H1 (cell line): Measurements from ENCODE around the gene NEO1. TPM values are rescaled to one million over a fixed set of nuclear protein-coding genes. Genes with fewer than 3 reads are reported as not detected.

Experiments
- CTCF ChIA-PET: fragments of 300-600 bp; sonication (Branson Sonifier 250); formaldehyde crosslinking; loops from one replicate; lab custom pipeline; 2021; ENCODE audit not compliant: partially characterized antibody; lab: Charles Lee
- POLR2A ChIA-PET: fragments of 300-600 bp; sonication (Branson Sonifier 250); formaldehyde crosslinking; loops from one replicate; lab custom pipeline; 2021; ENCODE audit warnings: inconsistent platforms; ENCODE audit not compliant: partially characterized antibody; lab: Charles Lee
- DNase-seq, 2 experiments: peaks; one replicate each; pipeline versions ENCODE4 v3.0.0 to v3.0.0-alpha.2; 2010 to 2022; ENCODE audit warnings: low spot score in 2 of 2, low read depth in 1 of 2, mixed read lengths in 1 of 2
- FAIRE-seq: peaks from 2 replicates; lab custom pipeline; 2011; peaks lifted over from hg19 to GRCh38; lab: Jason Lieb, UNC
- H2AFZ ChIP-seq: 2 replicates; pipeline ENCODE4 v1.8.1; 2012; ENCODE audit warnings: low read length, inconsistent platforms
- H2AK5ac ChIP-seq: 2 replicates; pipeline ENCODE4 v1.6.1; 2013; ENCODE audit warnings: low read depth, low read length
- H2BK120ac ChIP-seq: replicated peaks from 2 replicates; pipeline ENCODE3; 2013; ENCODE audit warnings: low read depth, low read length, inconsistent platforms
- H2BK12ac ChIP-seq: 2 replicates; pipeline ENCODE4 v1.6.1; 2013; ENCODE audit warnings: low read depth, low read length
- H2BK15ac ChIP-seq: 2 replicates; pipeline ENCODE4 v1.6.1; 2013; ENCODE audit warnings: low read length
- H2BK20ac ChIP-seq: 2 replicates; pipeline ENCODE4 v1.6.1; 2013; ENCODE audit warnings: low read length
- H2BK5ac ChIP-seq: 2 replicates; pipeline ENCODE4 v1.6.1; 2013; ENCODE audit warnings: low read depth, low read length
- H3K14ac ChIP-seq: 2 replicates; pipeline ENCODE4 v1.6.1; 2013; ENCODE audit warnings: inconsistent platforms; ENCODE audit not compliant: insufficient read length
- H3K18ac ChIP-seq: 2 replicates; pipeline ENCODE4 v1.6.1; 2013; ENCODE audit warnings: low read length; ENCODE audit errors: extremely low read depth
- H3K23ac ChIP-seq: 2 replicates; pipeline ENCODE4 v1.6.1; 2013; ENCODE audit warnings: inconsistent platforms; ENCODE audit not compliant: insufficient read length
- H3K23me2 ChIP-seq: 2 replicates; pipeline ENCODE4 v1.6.1; 2013; ENCODE audit warnings: low read depth, low read length
- H3K27ac ChIP-seq: 2 replicates; pipeline ENCODE4 v1.6.1; 2011; ENCODE audit warnings: low read depth, low read length, inconsistent platforms
- H3K27me3 ChIP-seq, 4 experiments: replicated peaks in 1 of 4; 1 replicate in 1 of 4; 2 replicates in 3 of 4; pipeline versions ENCODE4 v1.6.1 to v1.8.1; 2011 to 2013; ENCODE audit warnings: low read length in 3 of 4, mild to moderate bottlenecking in 3 of 4, inconsistent platforms in 2 of 4, mixed read lengths in 2 of 4, moderate library complexity in 1 of 4; ENCODE audit not compliant: control insufficient read depth in 3 of 4, insufficient read depth in 3 of 4; ENCODE audit errors: extremely low read depth in 1 of 4
- H3K36me3 ChIP-seq, 4 experiments: 2 replicates each; pipeline versions ENCODE4 v1.6.1 to v1.8.1; 2011 to 2013; ENCODE audit warnings: mild to moderate bottlenecking in 4 of 4, low read length in 3 of 4, moderate library complexity in 2 of 4, control low read depth in 1 of 4, inconsistent platforms in 1 of 4; ENCODE audit not compliant: insufficient read depth in 4 of 4, control insufficient read depth in 2 of 4
- H3K4ac ChIP-seq: replicated peaks from 2 replicates; pipeline ENCODE3; 2013; ENCODE audit warnings: low read length, low read depth, mixed read lengths, inconsistent platforms; ENCODE audit not compliant: insufficient read length
- H3K4me1 ChIP-seq, 4 experiments: replicated peaks in 1 of 4; 1 replicate in 1 of 4; 2 replicates in 3 of 4; pipeline versions ENCODE4 v1.6.1 to v1.8.1; 2011 to 2013; ENCODE audit warnings: low read length in 3 of 4, inconsistent platforms in 2 of 4, mixed read lengths in 1 of 4; ENCODE audit not compliant: insufficient read depth in 4 of 4, control insufficient read depth in 3 of 4
- H3K4me2 ChIP-seq, 2 experiments: 2 replicates each; pipeline versions ENCODE4 v1.6.1 to v1.8.1; 2011 to 2013; ENCODE audit warnings: low read depth in 2 of 2, low read length in 2 of 2, control low read depth in 1 of 2, inconsistent platforms in 1 of 2, mild to moderate bottlenecking in 1 of 2; ENCODE audit not compliant: insufficient read depth in 1 of 2
- H3K4me3 ChIP-seq, 4 experiments: fragments of 200-600, 300-600 bp in 1 of 4; sonication (generic), shearing (Covaris generic), sonication (Bioruptor Twin) in 1 of 4; 2 replicates each; pipeline versions ENCODE4 v1.5.1 to v1.8.1; 2011 to 2016; ENCODE audit warnings: low read length in 4 of 4, low read depth in 3 of 4, control low read depth in 2 of 4, inconsistent platforms in 2 of 4, mild to moderate bottlenecking in 2 of 4, mixed read lengths in 1 of 4, moderate library complexity in 1 of 4; ENCODE audit not compliant: insufficient read depth in 2 of 4; ENCODE audit errors: extremely low read depth in 1 of 4
- H3K56ac ChIP-seq: replicated peaks from 2 replicates; pipeline ENCODE3; 2013; ENCODE audit warnings: low read depth, mild to moderate bottlenecking, mixed read lengths, low read length, inconsistent platforms; ENCODE audit not compliant: insufficient read length
- H3K79me1 ChIP-seq: 2 replicates; pipeline ENCODE4 v1.6.1; 2013; ENCODE audit warnings: low read depth, low read length, control low read depth
- H3K79me2 ChIP-seq, 2 experiments: 2 replicates each; pipeline versions ENCODE4 v1.6.1 to v1.8.1; 2012 to 2013; ENCODE audit warnings: low read length in 2 of 2, mild to moderate bottlenecking in 2 of 2, inconsistent platforms in 1 of 2; ENCODE audit not compliant: insufficient read depth in 2 of 2, control insufficient read depth in 1 of 2
- H3K9ac ChIP-seq, 4 experiments: replicated peaks in 1 of 4; 1 replicate in 1 of 4; 2 replicates in 3 of 4; pipeline versions ENCODE4 v1.6.1 to v1.8.1; 2011 to 2013; ENCODE audit warnings: low read depth in 3 of 4, low read length in 3 of 4, control low read depth in 2 of 4, mild to moderate bottlenecking in 2 of 4, moderate library complexity in 2 of 4, inconsistent platforms in 1 of 4; ENCODE audit errors: extremely low read depth in 1 of 4
- H3K9me3 ChIP-seq, 2 experiments: 2 replicates each; pipeline versions ENCODE4 v1.6.1 to v1.8.1; 2012 to 2013; ENCODE audit warnings: mild to moderate bottlenecking in 2 of 2, moderate library complexity in 2 of 2, control low read depth in 1 of 2, inconsistent platforms in 1 of 2, low read depth in 1 of 2, low read length in 1 of 2, mixed read lengths in 1 of 2; ENCODE audit not compliant: insufficient read depth in 2 of 2
- H4K20me1 ChIP-seq, 2 experiments: replicated peaks in 1 of 2; 2 replicates each; pipeline versions ENCODE3 to v1.8.1; 2011 to 2013; ENCODE audit warnings: inconsistent platforms in 2 of 2, low read length in 2 of 2, mild to moderate bottlenecking in 1 of 2; ENCODE audit not compliant: insufficient read depth in 2 of 2, control insufficient read depth in 1 of 2
- H4K5ac ChIP-seq: 2 replicates; pipeline ENCODE4 v1.6.1; 2013; ENCODE audit warnings: low read length, low read depth, mixed read lengths, inconsistent platforms; ENCODE audit not compliant: insufficient read length
- H4K8ac ChIP-seq: 2 replicates; pipeline ENCODE4 v1.8.0; 2013; ENCODE audit warnings: mild to moderate bottlenecking, moderate library complexity, low read length, inconsistent platforms; ENCODE audit not compliant: insufficient read depth; ENCODE audit errors: extremely low read depth
- H4K91ac ChIP-seq: replicated peaks from 2 replicates; pipeline ENCODE3; 2013; ENCODE audit warnings: low read length, mixed read lengths, inconsistent platforms; ENCODE audit not compliant: insufficient read length
- ASH2L ChIP-seq: fragments of 200-600, 300-600 bp; sonication (generic); IDR thresholded peaks from one replicate; pipeline ENCODE4 v1.7.1; 2017; ENCODE audit warnings: low read length
- E2F6 ChIP-seq: IDR thresholded peaks from 2 replicates; pipeline ENCODE4 v1.6.1; 2012; ENCODE audit warnings: inconsistent platforms
- WGBS, 2 experiments: shearing (Covaris generic) in 1 of 2; methylation state at CpG; one replicate each; pipeline versions ENCODE4 v1.1.6 to v1.1.7; 2013 to 2015; ENCODE audit warnings: low lambda C conversion rate in 2 of 2, mixed read lengths in 2 of 2, inconsistent platforms in 1 of 2, low coverage in 1 of 2, missing lambda C conversion rate in 1 of 2; ENCODE audit not compliant: insufficient replicate concordance in 2 of 2, insufficient coverage in 1 of 2, insufficient read length in 1 of 2; ENCODE audit errors: extremely low coverage in 1 of 2, missing lambda C conversion rate in 1 of 2; 5-methylcytosine and 5-hydroxymethylcytosine counted together
- polyA plus RNA-seq, 7 experiments: library from polyadenylated mRNA; depleted of rRNA in 3 of 7; stranded (reverse) in 5 of 7; unstranded in 2 of 7; fragments of >200 nt in 5 of 7; fragments of 200-250 nt in 2 of 7; gene quantifications; 1 replicate in 5 of 7; 2 replicates in 1 of 7; 4 replicates in 1 of 7; pipeline versions ENCODE4 v1.2.1 to v1.2.3, GENCODE V29; 2011 to 2013; ENCODE audit warnings: missing spikeins in 2 of 7, mixed read lengths in 2 of 7
- total RNA-seq: library from RNA; stranded (reverse); fragmentation: NEBNext Ultra II Directional; extraction: Animal tissue kit (Norgen Biotek cat#: 25700); gene quantifications from 2 replicates; pipeline ENCODE4 v1.2.1, GENCODE V29; 2021

NEO1 gene
- total and polyA plus RNA-seq, 2 of the 8 experiments (the other 6 are each of a cell fraction or from before 2014, with no cell fraction given): 36.0 to 51.0 TPM

- Histone ChIP-seq H3K56ac (peak overlapping the region; percentile 32), H2BK5ac (peak overlapping the region; percentile 79; the same call in 1 of the 2 replicates), H2BK20ac (no peak overlapping the region), H2BK120ac (no peak overlapping the region), H3K18ac (peak overlapping the region; percentile 79; the same call in 1 of the 2 replicates), H3K79me2 (peaks cover 3 to 32% of the 10 kb centered on the region in 2 experiments; a peak in 3 of 4 replicates), H3K27me3 (no peaks in the 10 kb centered on the region), H4K20me1 (peaks cover 0 to 7% of the 10 kb centered on the region in 2 experiments), H2AK5ac (no peak overlapping the region), H4K5ac (peak overlapping the region; percentile 67), H4K8ac (peak overlapping the region; percentile 80), H3K9ac (peak overlapping the region; percentile 61 to 79 (median 66)), H2BK15ac (no peak overlapping the region), H4K91ac (peak overlapping the region; percentile 67), H3K36me3 (no peaks in the 10 kb centered on the region), H3K4me2 (peak overlapping the region; percentile 74 to 85), H3K23me2 (peaks cover 4% of the 10 kb centered on the region), H3K27ac (peak overlapping the region; percentile 60; the same call in 1 of the 2 replicates), H3K4me3 (peak overlapping the region; percentile 66 to 87 (median 69)), H3K4me1 (peaks cover 0 to 5% (median 2%) of the 10 kb centered on the region in 4 experiments; a peak in 2 of 7 replicates), H3K4ac (peak overlapping the region; percentile 88), H2AFZ (peak overlapping the region; percentile 25; the same call in 1 of the 2 replicates), H3K14ac (no peak overlapping the region), H3K9me3 (no peaks in the 10 kb centered on the region), H3K23ac (peak overlapping the region; percentile 24), H2BK12ac (no peak overlapping the region), H3K79me1 (peaks cover 5% of the 10 kb centered on the region; the same call in 1 of the 2 replicates)
- ChIA-PET POLR2A (interaction anchor here (0.6 to 2.3 kb wide), 5 partner anchors 11 to 265 kb away, joined by 3 to 14 read pairs (median 3); no protein-coding TSS in a partner anchor), CTCF (no interaction called here)
- no peak for FAIRE-seq
- 1% methylated on average over 23 of the region's 42 CpGs; no CpG with 5 or more reads in 1 of the 2 experiments for WGBS, 2 experiments
- DNase-seq: no peak
- TF ChIP-seq ASH2L (peak; percentile 40), E2F6 (no peak)
Measured at GRCh38 chr15:73051391-73051806, 864 bp upstream of the NEO1 start.
